ENCODE data around the gene ZBED1.

DNA sequence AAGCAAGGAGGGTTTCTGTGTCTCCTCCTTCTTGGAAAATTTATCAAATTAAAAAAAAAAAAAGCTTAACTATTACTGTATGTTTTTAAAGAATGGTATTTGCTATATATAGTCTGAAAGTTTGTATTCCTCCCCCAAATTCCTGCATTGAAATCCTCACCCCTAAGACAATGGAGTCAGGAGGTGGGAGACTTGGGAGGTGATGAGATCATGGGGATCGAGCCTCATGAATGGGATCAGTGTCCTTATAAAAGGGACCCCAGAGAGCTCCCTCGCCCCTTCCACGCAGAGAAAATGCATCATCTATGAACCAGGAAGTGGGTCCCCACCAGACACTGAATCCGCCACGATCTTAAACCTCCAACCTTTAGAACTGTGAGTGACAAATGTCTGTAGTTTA lies 50.1 kb downstream of the ZBED1 start:
- TF ChIP-seq TAF1 (IDR thresholded peaks at IDR 0.05; ENCODE audit: low read depth, low read length), result no peak
- no peak for TF ChIP-seq POLR2AphosphoS5 (IDR thresholded peaks at IDR 0.05; ENCODE audit: low read depth, low read length)
- TF ChIP-seq POLR2A (IDR thresholded peaks at IDR 0.05; ENCODE audit: low read depth, low read length), result no peak
- TF ChIP-seq SPI1 (IDR thresholded peaks at IDR 0.05; ENCODE audit: low read depth, low read length), result no peak
- no peak for TF ChIP-seq POU2F2 (IDR thresholded peaks at IDR 0.05; ENCODE audit: low read depth, low read length)
- TF ChIP-seq PAX5 (IDR thresholded peaks at IDR 0.05; ENCODE audit: insufficient read depth, low read length, severe bottlenecking), result no peak
